ENCODE measurements around the gene TNIK.

Gene TNIK

GRCh38 chr3:171269542-171269941 is 190.7 kb downstream of the TNIK start:
- Mint-ChIP-seq H3K36me3 (ENCODE audit: low read depth) (peaks cover 4% of the 10 kb centered on the region), H3K27ac (no peak overlapping the region), H3K27me3 (ENCODE audit: low read depth, poor library complexity) (peaks cover 4% of the 10 kb centered on the region), H3K4me3 (no peak overlapping the region), H3K9me3 (peaks cover 4% of the 10 kb centered on the region), H3K4me1 (no peaks in the 10 kb centered on the region)
- no peak for DNase-seq
- TF ChIP-seq, protein P1, sequence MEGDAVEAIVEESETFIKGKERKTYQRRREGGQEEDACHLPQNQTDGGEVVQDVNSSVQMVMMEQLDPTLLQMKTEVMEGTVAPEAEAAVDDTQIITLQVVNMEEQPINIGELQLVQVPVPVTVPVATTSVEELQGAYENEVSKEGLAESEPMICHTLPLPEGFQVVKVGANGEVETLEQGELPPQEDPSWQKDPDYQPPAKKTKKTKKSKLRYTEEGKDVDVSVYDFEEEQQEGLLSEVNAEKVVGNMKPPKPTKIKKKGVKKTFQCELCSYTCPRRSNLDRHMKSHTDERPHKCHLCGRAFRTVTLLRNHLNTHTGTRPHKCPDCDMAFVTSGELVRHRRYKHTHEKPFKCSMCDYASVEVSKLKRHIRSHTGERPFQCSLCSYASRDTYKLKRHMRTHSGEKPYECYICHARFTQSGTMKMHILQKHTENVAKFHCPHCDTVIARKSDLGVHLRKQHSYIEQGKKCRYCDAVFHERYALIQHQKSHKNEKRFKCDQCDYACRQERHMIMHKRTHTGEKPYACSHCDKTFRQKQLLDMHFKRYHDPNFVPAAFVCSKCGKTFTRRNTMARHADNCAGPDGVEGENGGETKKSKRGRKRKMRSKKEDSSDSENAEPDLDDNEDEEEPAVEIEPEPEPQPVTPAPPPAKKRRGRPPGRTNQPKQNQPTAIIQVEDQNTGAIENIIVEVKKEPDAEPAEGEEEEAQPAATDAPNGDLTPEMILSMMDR (IDR thresholded peaks at IDR 0.05) = no peak

- Mint-ChIP-seq H3K4me1 (no peaks in the 10 kb centered on the region), H3K27me3 (ENCODE audit: low read depth, poor library complexity) (peaks cover 6% of the 10 kb centered on the region), H3K27ac (no peak overlapping the region), H3K4me3 (no peak overlapping the region), H3K9me3 (peaks cover 4% of the 10 kb centered on the region), H3K36me3 (ENCODE audit: low read depth) (peaks cover 4% of the 10 kb centered on the region)
- no peak for DNase-seq
- TF ChIP-seq, protein P1 (IDR thresholded peaks at IDR 0.05) = no peak
These were observed 191.5 kb downstream of the TNIK start for GRCh38 chr3:171268677-171269076.

GRCh38 chr3:171267104-171267503 is 193.1 kb downstream of the TNIK start:
- peaks cover 8% of the 10 kb centered on the region for H3K27me3 Mint-ChIP-seq (ENCODE audit: low read depth, poor library complexity)
- H3K4me3 Mint-ChIP-seq = no peak overlapping the region
- DNase-seq = no peak
- H3K36me3 Mint-ChIP-seq (ENCODE audit: low read depth) = no peaks in the 10 kb centered on the region
- peaks cover 7% of the 10 kb centered on the region for H3K4me1 Mint-ChIP-seq
- H3K9me3 Mint-ChIP-seq = no peaks in the 10 kb centered on the region
- TF ChIP-seq, protein P1 (IDR thresholded peaks at IDR 0.05) = no peak
- H3K27ac Mint-ChIP-seq = no peak overlapping the region

DNA sequence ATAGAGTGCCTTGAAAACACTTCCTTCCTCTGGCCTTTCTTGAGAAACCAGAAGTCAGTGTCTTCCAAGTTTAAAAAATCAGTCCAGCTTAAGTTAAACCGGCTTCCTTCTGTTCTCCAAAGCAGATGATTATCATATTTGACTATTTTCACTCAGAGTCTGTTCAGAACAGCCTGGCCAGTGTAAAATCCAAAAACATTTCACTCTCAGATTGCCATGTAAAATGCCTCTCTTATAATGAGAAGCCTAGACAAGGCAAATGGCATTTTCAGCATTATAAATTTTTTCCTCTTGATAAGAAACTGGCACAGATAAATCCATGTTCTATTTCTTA is 193.5 kb downstream of the TNIK start:
- H3K27ac Mint-ChIP-seq = no peak overlapping the region
- TF ChIP-seq, protein P1 (IDR thresholded peaks at IDR 0.05) = no peak
- peaks cover 8% of the 10 kb centered on the region for H3K27me3 Mint-ChIP-seq (ENCODE audit: low read depth, poor library complexity)
- H3K4me1 Mint-ChIP-seq = peaks cover 9% of the 10 kb centered on the region
- H3K4me3 Mint-ChIP-seq = no peak overlapping the region
- no peaks in the 10 kb centered on the region for H3K9me3 Mint-ChIP-seq
- DNase-seq = no peak
- no peaks in the 10 kb centered on the region for H3K36me3 Mint-ChIP-seq (ENCODE audit: low read depth)

DNA sequence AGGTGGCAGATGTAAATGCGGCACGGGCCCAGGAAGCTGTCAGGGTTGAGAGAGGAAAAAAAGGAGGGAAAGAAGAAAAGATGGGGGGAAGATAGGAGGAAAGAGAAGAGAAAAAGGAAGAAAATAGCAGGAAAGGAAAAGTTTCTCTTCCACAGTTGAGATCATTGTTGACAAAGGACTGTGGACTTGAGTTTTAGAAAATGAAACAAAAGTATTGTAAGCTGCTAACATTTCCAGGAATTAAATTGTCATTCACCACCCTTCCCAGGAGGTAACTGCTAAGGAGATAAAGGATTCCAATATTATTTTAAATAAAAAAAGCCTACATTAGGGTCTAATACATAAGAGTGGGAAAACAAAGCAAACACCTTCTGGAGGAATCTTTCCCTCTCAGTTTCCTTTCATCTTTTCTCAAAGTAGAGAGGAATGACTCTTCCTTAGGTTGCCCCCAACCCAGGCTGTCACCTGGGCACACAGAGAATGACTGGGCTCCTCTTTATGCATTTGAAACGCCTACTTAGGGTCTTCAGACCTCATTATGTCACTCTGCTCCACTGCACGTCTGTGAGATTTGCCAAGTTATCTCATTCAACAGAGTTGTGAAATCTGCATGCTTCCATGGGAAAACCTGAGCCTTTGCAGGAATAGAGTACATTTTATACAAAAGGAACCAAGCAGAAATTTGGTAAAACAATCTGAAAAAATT is 194.0 kb downstream of the TNIK start:
- peak overlapping the region; percentile 44 for H3K27ac Mint-ChIP-seq
- no peaks in the 10 kb centered on the region for H3K36me3 Mint-ChIP-seq (ENCODE audit: low read depth)
- no peak for DNase-seq
- no peaks in the 10 kb centered on the region for H3K9me3 Mint-ChIP-seq
- H3K4me1 Mint-ChIP-seq = peaks cover 14% of the 10 kb centered on the region
- H3K4me3 Mint-ChIP-seq = no peak overlapping the region
- peaks cover 8% of the 10 kb centered on the region for H3K27me3 Mint-ChIP-seq (ENCODE audit: low read depth, poor library complexity)
- TF ChIP-seq, protein P1 (IDR thresholded peaks at IDR 0.05) = no peak

DNA sequence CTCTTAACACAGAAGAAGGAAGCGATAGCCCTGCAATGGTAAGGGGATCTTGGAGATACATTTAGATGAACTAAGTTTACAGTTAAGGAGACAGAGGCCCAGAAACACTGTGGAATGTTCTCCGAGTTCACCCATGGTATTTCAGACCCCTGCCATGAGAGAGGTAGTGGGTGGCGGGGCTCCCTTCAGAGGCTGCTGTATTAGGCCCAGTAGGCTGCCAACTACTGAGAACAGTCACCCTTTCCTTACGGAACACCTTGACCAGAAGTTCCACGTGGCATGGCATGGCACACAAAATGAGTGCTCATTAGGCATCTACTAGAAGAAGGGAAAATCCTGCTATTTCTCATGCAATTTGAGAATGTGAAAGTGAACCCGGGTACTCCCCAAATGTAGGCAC is 195.4 kb downstream of the TNIK start:
- H3K27ac Mint-ChIP-seq = no peak overlapping the region
- DNase-seq = no peak
- TF ChIP-seq, protein P1 (IDR thresholded peaks at IDR 0.05) = no peak
- H3K27me3 Mint-ChIP-seq (ENCODE audit: low read depth, poor library complexity) = peaks cover 8% of the 10 kb centered on the region
- no peaks in the 10 kb centered on the region for H3K36me3 Mint-ChIP-seq (ENCODE audit: low read depth)
- no peak overlapping the region for H3K4me3 Mint-ChIP-seq
- peaks cover 24% of the 10 kb centered on the region for H3K4me1 Mint-ChIP-seq
- H3K9me3 Mint-ChIP-seq = no peaks in the 10 kb centered on the region
